Keratinocyte (primary cell): ENCODE results near the gene HPS3. TPM values are rescaled to one million over a fixed set of nuclear protein-coding genes. Genes with fewer than 3 reads are reported as not detected.

ENCODE experiments used
- DNase-seq: peaks from one replicate; pipeline ENCODE4 v3.0.0-alpha.2; 2011; ENCODE audit warnings: low read depth, missing footprints, low spot score
- FAIRE-seq: peaks from 2 replicates; lab custom pipeline; 2011; peaks lifted over from hg19 to GRCh38; lab: Jason Lieb, UNC
- H2AFZ ChIP-seq: 2 replicates; pipeline ENCODE4 v1.6.0; 2012; ENCODE audit warnings: low read length, control low read depth, inconsistent platforms; ENCODE audit not compliant: control insufficient read depth
- H3K27ac ChIP-seq: 2 replicates; pipeline ENCODE4 v1.5.1; 2011; ENCODE audit warnings: low read length; ENCODE audit not compliant: control insufficient read depth, insufficient read depth
- H3K27me3 ChIP-seq: 3 replicates; pipeline ENCODE4 v1.6.0; 2011; ENCODE audit warnings: low read length; ENCODE audit not compliant: control insufficient read depth, insufficient read depth; ENCODE audit errors: extremely low read depth
- H3K36me3 ChIP-seq, 2 experiments: 2 replicates in 1 of 2; 3 replicates in 1 of 2; pipeline ENCODE4 v1.5.1; 2011; ENCODE audit warnings: low read length in 2 of 2, mild to moderate bottlenecking in 1 of 2; ENCODE audit not compliant: control insufficient read depth in 2 of 2, insufficient read depth in 2 of 2; ENCODE audit errors: extremely low read depth in 1 of 2
- H3K4me1 ChIP-seq: 3 replicates; pipeline ENCODE4 v1.5.1; 2011; ENCODE audit warnings: low read length; ENCODE audit not compliant: control insufficient read depth, insufficient read depth; ENCODE audit errors: extremely low read depth
- H3K4me2 ChIP-seq: 3 replicates; pipeline ENCODE4 v1.6.0; 2011; ENCODE audit warnings: low read depth, low read length; ENCODE audit not compliant: control insufficient read depth, insufficient read depth; ENCODE audit errors: extremely low read depth
- H3K4me3 ChIP-seq, 3 experiments: fragments of 200-600 bp in 1 of 3; sonication (generic) in 1 of 3; 2 replicates in 2 of 3; 3 replicates in 1 of 3; pipeline ENCODE4 v1.5.1; 2011 to 2016; ENCODE audit warnings: low read length in 3 of 3, mild to moderate bottlenecking in 3 of 3, control low read depth in 2 of 3, inconsistent platforms in 1 of 3, low read depth in 1 of 3, mixed read lengths in 1 of 3, mixed run types in 1 of 3, moderate library complexity in 1 of 3; ENCODE audit not compliant: control insufficient read depth in 2 of 3, insufficient read depth in 2 of 3; ENCODE audit errors: extremely low read depth in 1 of 3
- H3K79me2 ChIP-seq: 2 replicates; pipeline ENCODE4 v1.6.0; 2012; ENCODE audit warnings: low read length; ENCODE audit not compliant: control insufficient read depth, insufficient read depth
- H3K9ac ChIP-seq: 3 replicates; pipeline ENCODE4 v1.6.0; 2011; ENCODE audit warnings: low read length; ENCODE audit not compliant: control insufficient read depth, insufficient read depth; ENCODE audit errors: extremely low read depth
- H3K9me1 ChIP-seq: 3 replicates; pipeline ENCODE4 v1.6.0; 2011; ENCODE audit warnings: low read length; ENCODE audit not compliant: control insufficient read depth, insufficient read depth; ENCODE audit errors: extremely low read depth
- H3K9me3 ChIP-seq: 2 replicates; pipeline ENCODE4 v1.5.1; 2012; ENCODE audit warnings: low read depth, low read length; ENCODE audit not compliant: control insufficient read depth
- H4K20me1 ChIP-seq: 3 replicates; pipeline ENCODE4 v1.6.0; 2011; ENCODE audit warnings: low read length; ENCODE audit not compliant: control insufficient read depth, insufficient read depth; ENCODE audit errors: extremely low read depth
- EZH2 ChIP-seq: IDR thresholded peaks from one replicate; pipeline ENCODE4 v1.6.1; 2012; ENCODE audit warnings: inconsistent platforms, mild to moderate bottlenecking, low read length, moderate library complexity
- dilution Hi-C: fragments of 300-500 bp; cut with MboI; formaldehyde crosslinking; loops from one replicate; pipeline ENCODE4 v1.7.0; 2020; ENCODE audit warnings: low sequenced_read_pairs; ENCODE audit not compliant: extremely low pct_ligation_motif_present
- polyA plus RNA-seq, 5 experiments: library from polyadenylated mRNA; depleted of rRNA in 3 of 5; stranded (reverse) in 3 of 5; stranded (forward) in 1 of 5; unstranded in 1 of 5; fragments of >200 nt; gene quantifications; 1 replicate in 1 of 5; 2 replicates in 3 of 5; 3 replicates in 1 of 5; pipeline versions ENCODE4 v1.2.1 to v1.2.3, GENCODE V29; 2011 to 2012; ENCODE audit warnings: missing spikeins in 2 of 5, low read depth in 1 of 5, low replicate concordance in 1 of 5
- TF ChIP-seq, protein P1 (sequence below), 3 experiments: IDR thresholded peaks in 1 of 3; conservative IDR thresholded peaks in 1 of 3; optimal IDR thresholded peaks in 1 of 3; 2 replicates in 2 of 3; 3 replicates in 1 of 3; pipeline versions ENCODE3 to v1.5.1; 2011; ENCODE audit warnings: low read length in 3 of 3, mild to moderate bottlenecking in 3 of 3, moderate library complexity in 2 of 3, control low read depth in 1 of 3, inconsistent platforms in 1 of 3; ENCODE audit not compliant: insufficient read depth in 2 of 3; ENCODE audit errors: extremely low read depth in 1 of 3

Gene HPS3
- polyA plus RNA-seq, 1 donor (not counting 4 experiments of a cell fraction or from before 2014, with no cell fraction given): 12.9 TPM

GRCh38 chr3:149198611-149199010, 69.2 kb downstream of the HPS3 start:
- Histone ChIP-seq H3K4me3 (no peak overlapping the region), H3K9me3 (no peaks in the 10 kb centered on the region), H3K4me1 (no peaks in the 10 kb centered on the region), H3K9me1 (no peaks in the 10 kb centered on the region), H2AFZ (peak overlapping the region; percentile 20), H3K4me2 (no peak overlapping the region), H3K79me2 (no peaks in the 10 kb centered on the region), H3K9ac (no peak overlapping the region), H3K27ac (no peak overlapping the region), H4K20me1 (no peaks in the 10 kb centered on the region), H3K27me3 (no peaks in the 10 kb centered on the region), H3K36me3 (no peaks in the 10 kb centered on the region)
- FAIRE-seq: no peak
- dilution Hi-C loops: no loop called here
- no peak for DNase-seq
- TF ChIP-seq, protein P1, sequence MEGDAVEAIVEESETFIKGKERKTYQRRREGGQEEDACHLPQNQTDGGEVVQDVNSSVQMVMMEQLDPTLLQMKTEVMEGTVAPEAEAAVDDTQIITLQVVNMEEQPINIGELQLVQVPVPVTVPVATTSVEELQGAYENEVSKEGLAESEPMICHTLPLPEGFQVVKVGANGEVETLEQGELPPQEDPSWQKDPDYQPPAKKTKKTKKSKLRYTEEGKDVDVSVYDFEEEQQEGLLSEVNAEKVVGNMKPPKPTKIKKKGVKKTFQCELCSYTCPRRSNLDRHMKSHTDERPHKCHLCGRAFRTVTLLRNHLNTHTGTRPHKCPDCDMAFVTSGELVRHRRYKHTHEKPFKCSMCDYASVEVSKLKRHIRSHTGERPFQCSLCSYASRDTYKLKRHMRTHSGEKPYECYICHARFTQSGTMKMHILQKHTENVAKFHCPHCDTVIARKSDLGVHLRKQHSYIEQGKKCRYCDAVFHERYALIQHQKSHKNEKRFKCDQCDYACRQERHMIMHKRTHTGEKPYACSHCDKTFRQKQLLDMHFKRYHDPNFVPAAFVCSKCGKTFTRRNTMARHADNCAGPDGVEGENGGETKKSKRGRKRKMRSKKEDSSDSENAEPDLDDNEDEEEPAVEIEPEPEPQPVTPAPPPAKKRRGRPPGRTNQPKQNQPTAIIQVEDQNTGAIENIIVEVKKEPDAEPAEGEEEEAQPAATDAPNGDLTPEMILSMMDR (optimal IDR thresholded peaks at IDR 0.05 in 1 of 3, IDR thresholded peaks at IDR 0.05 in 1 of 3, conservative IDR thresholded peaks at IDR 0.05 in 1 of 3; ENCODE audit: extremely low read depth in 1 of 3, insufficient read depth in 2 of 3, low read length in 3 of 3): no peak
- TF ChIP-seq EZH2: no peak

DNA sequence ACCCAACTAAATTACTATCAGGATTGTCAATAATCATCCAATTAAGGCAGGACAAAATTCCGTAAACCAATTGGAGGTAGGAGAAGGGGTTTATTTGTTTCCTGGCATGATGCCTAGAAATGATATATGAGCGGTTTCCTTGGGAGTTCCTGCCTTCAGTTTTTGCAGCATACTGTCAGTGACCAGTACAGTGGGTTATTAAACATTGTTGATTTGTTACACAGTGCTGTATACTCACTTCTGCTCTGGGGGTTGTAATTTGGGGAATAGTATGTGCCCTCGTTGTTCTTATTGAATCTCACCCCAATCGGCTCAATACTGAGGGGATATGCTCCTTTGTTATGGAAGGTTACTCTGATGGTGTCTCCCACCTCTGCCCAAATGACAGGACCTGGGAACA, 70.0 kb downstream of the HPS3 start:
- Histone ChIP-seq H3K4me2 (no peak overlapping the region), H3K27me3 (no peaks in the 10 kb centered on the region), H3K9me3 (no peaks in the 10 kb centered on the region), H3K9me1 (no peaks in the 10 kb centered on the region), H3K36me3 (no peaks in the 10 kb centered on the region), H3K4me1 (no peaks in the 10 kb centered on the region), H4K20me1 (no peaks in the 10 kb centered on the region), H3K27ac (no peak overlapping the region), H2AFZ (no peak overlapping the region), H3K79me2 (no peaks in the 10 kb centered on the region), H3K9ac (no peak overlapping the region), H3K4me3 (no peak overlapping the region)
- FAIRE-seq (no peak), DNase-seq (no peak)
- TF ChIP-seq EZH2: no peak
- TF ChIP-seq, protein P1 (optimal IDR thresholded peaks at IDR 0.05 in 1 of 3, IDR thresholded peaks at IDR 0.05 in 1 of 3, conservative IDR thresholded peaks at IDR 0.05 in 1 of 3; ENCODE audit: extremely low read depth in 1 of 3, insufficient read depth in 2 of 3, low read length in 3 of 3): no peak
- dilution Hi-C loops: no loop called here
